Transverse colon (tissue), 4 donors: ENCODE results near the gene ABHD6. TPM values are rescaled to one million over a fixed set of nuclear protein-coding genes. Genes with fewer than 3 reads are reported as not detected.

Experiments
- DNase-seq: peaks from one replicate; pipeline ENCODE4 v3.0.0-alpha.2; 2019
- H3K27ac ChIP-seq, 4 donors: fragments of 200-600 bp; sonication (generic); 2 replicates each; pipeline ENCODE4 v1.5.1; 2016 to 2018; ENCODE audit warnings: inconsistent platforms in 4 of 4
- H3K27me3 ChIP-seq: fragments of 200-600 bp; sonication (generic); 2 replicates; pipeline ENCODE4 v1.5.1; 2017; ENCODE audit warnings: inconsistent platforms
- H3K36me3 ChIP-seq, 4 donors: fragments of 200-600 bp; sonication (generic); 2 replicates each; pipeline ENCODE4 v1.5.1; 2017 to 2019; ENCODE audit warnings: inconsistent platforms in 4 of 4
- H3K4me1 ChIP-seq, 4 donors: fragments of 200-600 bp; sonication (generic); 2 replicates each; pipeline ENCODE4 v1.5.1; 2017 to 2020; ENCODE audit warnings: inconsistent platforms in 4 of 4
- H3K4me3 ChIP-seq, 4 donors: fragments of 200-600 bp; sonication (generic); 1 replicate in 1 of 4; 2 replicates in 3 of 4; pipeline versions ENCODE4 v1.5.1 to v1.6.1; 2017 to 2019; ENCODE audit warnings: inconsistent platforms in 4 of 4
- H3K9me3 ChIP-seq, 2 donors: fragments of 200-600 bp; sonication (generic); 2 replicates each; pipeline ENCODE4 v1.5.1; 2017 to 2019; ENCODE audit warnings: inconsistent platforms in 2 of 2
- CTCF ChIP-seq, 5 experiments: fragments of 200-600 bp in 3 of 5; fragments of 450-650 bp in 2 of 5; sonication (generic) in 3 of 5; IDR thresholded peaks; 1 replicate in 2 of 5; 2 replicates in 3 of 5; pipeline ENCODE4 v1.5.1; 2016 to 2017; ENCODE audit warnings: antibody characterized with exemption in 5 of 5, inconsistent platforms in 3 of 5, mild to moderate bottlenecking in 2 of 5, moderate library complexity in 1 of 5
- EP300 ChIP-seq: sonication (generic); formaldehyde crosslinking; IDR thresholded peaks from one replicate; pipeline ENCODE4 v1.6.1; 2017; ENCODE audit warnings: antibody characterized with exemption, low read depth
- POLR2A ChIP-seq: fragments of 450-650 bp; IDR thresholded peaks from one replicate; pipeline ENCODE4 v1.6.1; 2016; ENCODE audit warnings: antibody characterized with exemption, mild to moderate bottlenecking, moderate library complexity
- POLR2AphosphoS5 ChIP-seq, 3 donors: sonication (generic); formaldehyde crosslinking; IDR thresholded peaks; one replicate each; pipeline ENCODE4 v1.6.1; 2016; ENCODE audit warnings: antibody characterized with exemption in 3 of 3
- WGBS, 2 donors: methylation state at CpG; one replicate each; pipeline ENCODE4 v1.1.5; 2018; ENCODE audit warnings: low coverage in 1 of 2; 5-methylcytosine and 5-hydroxymethylcytosine counted together
- in situ Hi-C, 4 donors: fragments of 200-750 bp; cut with MboI; loops; one replicate each; pipeline versions ENCODE4 v1.15.0 to v1.15.1; 2017; ENCODE audit warnings: low sequenced_read_pairs in 3 of 4, low pct_ligation_motif_present in 1 of 4, low pct_unique_long_range_greater_than_20kb in 1 of 4
- intact Hi-C: fragments of 100-400 bp; cut with DNase I; formaldehyde crosslinking; loops from one replicate; pipeline ENCODE4 v1.15.1; 2023; ENCODE audit warnings: low total_unique reads
- total RNA-seq, 4 donors: library from RNA; depleted of rRNA; stranded (reverse); fragments of >200 nt; gene quantifications; one replicate each; pipeline ENCODE4 v1.1.0, GENCODE V29; 2016

ABHD6 gene
- total RNA-seq, 4 donors from 2014 or later, result 5.2 to 68.1 (median 32.0) TPM

DNA sequence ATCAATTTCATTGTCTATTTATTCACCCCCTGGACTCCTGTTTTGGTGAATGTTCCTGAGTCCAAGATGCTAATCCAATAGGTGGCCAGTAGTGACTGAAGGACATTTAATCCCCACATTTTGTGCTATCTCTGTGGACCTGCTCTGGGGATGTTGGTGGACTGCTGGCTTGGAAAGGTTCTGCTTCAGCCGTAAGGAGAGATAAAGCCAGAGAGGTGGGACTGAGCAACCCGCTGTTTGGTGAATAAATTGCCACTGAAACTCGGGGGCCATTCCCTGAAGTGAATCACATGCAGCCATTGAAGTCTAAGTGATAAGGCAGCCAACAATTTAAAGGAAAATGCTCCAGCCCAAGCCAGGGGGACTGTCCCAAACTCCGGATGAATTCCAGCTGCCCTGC is 1.6 kb upstream of the ABHD6 start:
- H3K27ac ChIP-seq, result no peak overlapping the region
- peaks cover 0 to 24% (median 13%) of the 10 kb centered on the region in 4 donors for H3K4me1 ChIP-seq
- intact Hi-C loops (loop anchor here (5.0 kb wide), 1 partner anchor 71 kb away; the partner anchor contains the start of genes HTD2 and RPP14), in situ Hi-C loops (no loop called here)
- 80 to 89% methylated on average over 1 to 4 of the region's 4 CpGs for WGBS, 2 donors
- TF ChIP-seq CTCF (IDR thresholded peaks at IDR 0.05) (no peak), EP300 (no peak), POLR2A (no peak), POLR2AphosphoS5 (IDR thresholded peaks at IDR 0.05) (no peak)
- H3K27me3 ChIP-seq, result no peaks in the 10 kb centered on the region
- no peak for DNase-seq
- no peak overlapping the region for H3K4me3 ChIP-seq
- no peaks in the 10 kb centered on the region for H3K36me3 ChIP-seq
- no peaks in the 10 kb centered on the region for H3K9me3 ChIP-seq

GRCh38 chr3:58236527-58237237 is 910 bp upstream of the ABHD6 start:
- intact Hi-C loops, result loop anchor here (5.0 kb wide), 1 partner anchor 71 kb away; the partner anchor contains the start of genes HTD2 and RPP14
- WGBS, 2 donors, result 22% methylated on average over 24 of the region's 24 CpGs; no CpG with 5 or more reads in 1 of the 2 donors
- in situ Hi-C loops, result no loop called here

DNA sequence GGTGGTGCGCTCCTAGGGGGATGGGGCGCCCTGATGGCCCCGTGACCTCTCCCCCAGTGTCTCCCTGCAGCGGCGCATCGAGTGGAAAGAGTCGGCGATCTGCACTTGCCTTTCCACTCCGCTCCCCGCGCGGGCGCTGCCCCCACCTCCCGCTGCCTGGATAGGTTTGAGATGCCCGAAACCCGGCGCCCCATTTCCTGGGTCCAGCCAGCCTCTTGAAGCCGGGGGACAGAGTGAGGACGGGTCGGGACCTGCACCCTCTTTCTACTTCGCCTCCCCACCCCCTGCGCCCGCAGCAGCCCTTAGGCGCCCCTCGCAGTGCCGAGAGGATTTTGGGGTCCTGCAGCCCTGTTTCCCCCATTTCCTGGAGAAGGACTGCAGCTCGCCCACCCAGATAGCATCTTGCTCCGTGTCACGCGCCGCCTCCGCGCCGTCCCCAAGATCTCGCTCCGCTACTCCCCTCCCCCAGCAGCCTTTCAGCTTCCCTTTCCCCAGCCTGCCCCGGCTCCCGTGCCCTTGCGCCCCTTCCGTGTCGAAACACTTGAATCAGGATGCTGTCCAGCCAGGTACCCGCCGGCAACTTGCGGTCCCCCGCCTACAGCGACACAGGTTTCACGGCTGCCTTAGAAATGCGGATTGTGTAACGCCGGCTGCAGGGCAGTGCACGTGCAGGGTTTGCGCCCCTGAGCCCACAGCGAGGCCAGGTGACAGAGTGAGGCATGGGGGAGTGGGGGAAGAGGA is 519 bp downstream of the ABHD6 start:
- Histone ChIP-seq H3K4me3 (peak overlapping the region; percentile 61 to 90 (median 82)), H3K27ac (peak overlapping the region; percentile 89 to 91 (median 90)), H3K4me1 (peaks cover 0 to 28% (median 21%) of the 10 kb centered on the region in 4 donors), H3K9me3 (no peaks in the 10 kb centered on the region), H3K36me3 (no peaks in the 10 kb centered on the region), H3K27me3 (no peaks in the 10 kb centered on the region)
- WGBS, 2 donors, result 1% methylated on average over 44 of the region's 53 CpGs; no CpG with 5 or more reads in 1 of the 2 donors
- peak; percentile 72 for DNase-seq
- in situ Hi-C loops (no loop called here), intact Hi-C loops (loop anchor here (5.0 kb wide), 1 partner anchor 69 kb away; the partner anchor contains the start of genes HTD2 and RPP14)
- TF ChIP-seq POLR2A (peak; percentile 33), CTCF (IDR thresholded peaks at IDR 0.05) (no peak), POLR2AphosphoS5 (IDR thresholded peaks at IDR 0.05) (peak in 1 of 3 donors; percentile 3)

More at GRCh38 chr3:58236527-58237237, 910 bp upstream of the ABHD6 start:
- TF ChIP-seq CTCF (IDR thresholded peaks at IDR 0.05) (no peak), POLR2A (no peak), POLR2AphosphoS5 (IDR thresholded peaks at IDR 0.05) (no peak), EP300 (no peak)
- H3K4me1 ChIP-seq, result peaks cover 0 to 25% (median 18%) of the 10 kb centered on the region in 4 donors
- peak; percentile 45 for DNase-seq
- H3K27me3 ChIP-seq, result no peaks in the 10 kb centered on the region
- peak overlapping the region; percentile 89 to 91 (median 90) for H3K27ac ChIP-seq
- H3K9me3 ChIP-seq, result no peaks in the 10 kb centered on the region
- no peaks in the 10 kb centered on the region for H3K36me3 ChIP-seq
- H3K4me3 ChIP-seq, result peak overlapping the region; percentile 61 to 90 (median 82)

GRCh38 chr3:58238830-58239229 is 1.2 kb downstream of the ABHD6 start:
- no peak for TF ChIP-seq POLR2AphosphoS5 (IDR thresholded peaks at IDR 0.05)
- TF ChIP-seq EP300, result no peak
- TF ChIP-seq POLR2A, result no peak
- TF ChIP-seq CTCF (IDR thresholded peaks at IDR 0.05), result no peak
- H3K27me3 ChIP-seq, result no peaks in the 10 kb centered on the region
- H3K36me3 ChIP-seq, result no peaks in the 10 kb centered on the region
- no peaks in the 10 kb centered on the region for H3K9me3 ChIP-seq
- no peak for DNase-seq
- in situ Hi-C loops (no loop called here), intact Hi-C loops (loop anchor here (5.0 kb wide), 1 partner anchor 68 kb away; the partner anchor contains the start of genes HTD2 and RPP14)
- H3K4me3 ChIP-seq, result peak overlapping the region in 3 of 4 donors; percentile 79 to 90 (median 84)
- 69 to 70% methylated on average over 7 of the region's 7 CpGs for WGBS, 2 donors
- H3K4me1 ChIP-seq, result peaks cover 0 to 28% (median 21%) of the 10 kb centered on the region in 4 donors
- peak overlapping the region in 3 of 4 donors; percentile 89 to 91 (median 90) for H3K27ac ChIP-seq
